H1 (cell line): ENCODE results near the gene ZIC5. TPM values are rescaled to one million over a fixed set of nuclear protein-coding genes. Genes with fewer than 3 reads are reported as not detected.

Source experiments
- CTCF ChIA-PET: fragments of 300-600 bp; sonication (Branson Sonifier 250); formaldehyde crosslinking; loops from one replicate; lab custom pipeline; 2021; ENCODE audit not compliant: partially characterized antibody; lab: Charles Lee
- POLR2A ChIA-PET: fragments of 300-600 bp; sonication (Branson Sonifier 250); formaldehyde crosslinking; loops from one replicate; lab custom pipeline; 2021; ENCODE audit warnings: inconsistent platforms; ENCODE audit not compliant: partially characterized antibody; lab: Charles Lee
- DNase-seq, 2 experiments: peaks; one replicate each; pipeline versions ENCODE4 v3.0.0 to v3.0.0-alpha.2; 2010 to 2022; ENCODE audit warnings: low spot score in 2 of 2, low read depth in 1 of 2, mixed read lengths in 1 of 2
- FAIRE-seq: peaks from 2 replicates; lab custom pipeline; 2011; peaks lifted over from hg19 to GRCh38; lab: Jason Lieb, UNC
- H2AFZ ChIP-seq: 2 replicates; pipeline ENCODE4 v1.8.1; 2012; ENCODE audit warnings: low read length, inconsistent platforms
- H2AK5ac ChIP-seq: 2 replicates; pipeline ENCODE4 v1.6.1; 2013; ENCODE audit warnings: low read depth, low read length
- H2BK120ac ChIP-seq: replicated peaks from 2 replicates; pipeline ENCODE3; 2013; ENCODE audit warnings: low read depth, low read length, inconsistent platforms
- H2BK12ac ChIP-seq: 2 replicates; pipeline ENCODE4 v1.6.1; 2013; ENCODE audit warnings: low read depth, low read length
- H2BK15ac ChIP-seq: 2 replicates; pipeline ENCODE4 v1.6.1; 2013; ENCODE audit warnings: low read length
- H2BK20ac ChIP-seq: 2 replicates; pipeline ENCODE4 v1.6.1; 2013; ENCODE audit warnings: low read length
- H2BK5ac ChIP-seq: 2 replicates; pipeline ENCODE4 v1.6.1; 2013; ENCODE audit warnings: low read depth, low read length
- H3K14ac ChIP-seq: 2 replicates; pipeline ENCODE4 v1.6.1; 2013; ENCODE audit warnings: inconsistent platforms; ENCODE audit not compliant: insufficient read length
- H3K18ac ChIP-seq: 2 replicates; pipeline ENCODE4 v1.6.1; 2013; ENCODE audit warnings: low read length; ENCODE audit errors: extremely low read depth
- H3K23ac ChIP-seq: 2 replicates; pipeline ENCODE4 v1.6.1; 2013; ENCODE audit warnings: inconsistent platforms; ENCODE audit not compliant: insufficient read length
- H3K23me2 ChIP-seq: 2 replicates; pipeline ENCODE4 v1.6.1; 2013; ENCODE audit warnings: low read depth, low read length
- H3K27ac ChIP-seq: 2 replicates; pipeline ENCODE4 v1.6.1; 2011; ENCODE audit warnings: low read depth, low read length, inconsistent platforms
- H3K27me3 ChIP-seq, 4 experiments: replicated peaks in 1 of 4; 1 replicate in 1 of 4; 2 replicates in 3 of 4; pipeline versions ENCODE4 v1.6.1 to v1.8.1; 2011 to 2013; ENCODE audit warnings: low read length in 3 of 4, mild to moderate bottlenecking in 3 of 4, inconsistent platforms in 2 of 4, mixed read lengths in 2 of 4, moderate library complexity in 1 of 4; ENCODE audit not compliant: control insufficient read depth in 3 of 4, insufficient read depth in 3 of 4; ENCODE audit errors: extremely low read depth in 1 of 4
- H3K36me3 ChIP-seq, 4 experiments: 2 replicates each; pipeline versions ENCODE4 v1.6.1 to v1.8.1; 2011 to 2013; ENCODE audit warnings: mild to moderate bottlenecking in 4 of 4, low read length in 3 of 4, moderate library complexity in 2 of 4, control low read depth in 1 of 4, inconsistent platforms in 1 of 4; ENCODE audit not compliant: insufficient read depth in 4 of 4, control insufficient read depth in 2 of 4
- H3K4ac ChIP-seq: replicated peaks from 2 replicates; pipeline ENCODE3; 2013; ENCODE audit warnings: low read length, low read depth, mixed read lengths, inconsistent platforms; ENCODE audit not compliant: insufficient read length
- H3K4me1 ChIP-seq, 4 experiments: replicated peaks in 1 of 4; 1 replicate in 1 of 4; 2 replicates in 3 of 4; pipeline versions ENCODE4 v1.6.1 to v1.8.1; 2011 to 2013; ENCODE audit warnings: low read length in 3 of 4, inconsistent platforms in 2 of 4, mixed read lengths in 1 of 4; ENCODE audit not compliant: insufficient read depth in 4 of 4, control insufficient read depth in 3 of 4
- H3K4me2 ChIP-seq, 2 experiments: 2 replicates each; pipeline versions ENCODE4 v1.6.1 to v1.8.1; 2011 to 2013; ENCODE audit warnings: low read depth in 2 of 2, low read length in 2 of 2, control low read depth in 1 of 2, inconsistent platforms in 1 of 2, mild to moderate bottlenecking in 1 of 2; ENCODE audit not compliant: insufficient read depth in 1 of 2
- H3K4me3 ChIP-seq, 4 experiments: fragments of 200-600, 300-600 bp in 1 of 4; sonication (generic), shearing (Covaris generic), sonication (Bioruptor Twin) in 1 of 4; 2 replicates each; pipeline versions ENCODE4 v1.5.1 to v1.8.1; 2011 to 2016; ENCODE audit warnings: low read length in 4 of 4, low read depth in 3 of 4, control low read depth in 2 of 4, inconsistent platforms in 2 of 4, mild to moderate bottlenecking in 2 of 4, mixed read lengths in 1 of 4, moderate library complexity in 1 of 4; ENCODE audit not compliant: insufficient read depth in 2 of 4; ENCODE audit errors: extremely low read depth in 1 of 4
- H3K56ac ChIP-seq: replicated peaks from 2 replicates; pipeline ENCODE3; 2013; ENCODE audit warnings: low read depth, mild to moderate bottlenecking, mixed read lengths, low read length, inconsistent platforms; ENCODE audit not compliant: insufficient read length
- H3K79me1 ChIP-seq: 2 replicates; pipeline ENCODE4 v1.6.1; 2013; ENCODE audit warnings: low read depth, low read length, control low read depth
- H3K79me2 ChIP-seq, 2 experiments: 2 replicates each; pipeline versions ENCODE4 v1.6.1 to v1.8.1; 2012 to 2013; ENCODE audit warnings: low read length in 2 of 2, mild to moderate bottlenecking in 2 of 2, inconsistent platforms in 1 of 2; ENCODE audit not compliant: insufficient read depth in 2 of 2, control insufficient read depth in 1 of 2
- H3K9ac ChIP-seq, 4 experiments: replicated peaks in 1 of 4; 1 replicate in 1 of 4; 2 replicates in 3 of 4; pipeline versions ENCODE4 v1.6.1 to v1.8.1; 2011 to 2013; ENCODE audit warnings: low read depth in 3 of 4, low read length in 3 of 4, control low read depth in 2 of 4, mild to moderate bottlenecking in 2 of 4, moderate library complexity in 2 of 4, inconsistent platforms in 1 of 4; ENCODE audit errors: extremely low read depth in 1 of 4
- H3K9me3 ChIP-seq, 2 experiments: 2 replicates each; pipeline versions ENCODE4 v1.6.1 to v1.8.1; 2012 to 2013; ENCODE audit warnings: mild to moderate bottlenecking in 2 of 2, moderate library complexity in 2 of 2, control low read depth in 1 of 2, inconsistent platforms in 1 of 2, low read depth in 1 of 2, low read length in 1 of 2, mixed read lengths in 1 of 2; ENCODE audit not compliant: insufficient read depth in 2 of 2
- H4K20me1 ChIP-seq, 2 experiments: replicated peaks in 1 of 2; 2 replicates each; pipeline versions ENCODE3 to v1.8.1; 2011 to 2013; ENCODE audit warnings: inconsistent platforms in 2 of 2, low read length in 2 of 2, mild to moderate bottlenecking in 1 of 2; ENCODE audit not compliant: insufficient read depth in 2 of 2, control insufficient read depth in 1 of 2
- H4K5ac ChIP-seq: 2 replicates; pipeline ENCODE4 v1.6.1; 2013; ENCODE audit warnings: low read length, low read depth, mixed read lengths, inconsistent platforms; ENCODE audit not compliant: insufficient read length
- H4K8ac ChIP-seq: 2 replicates; pipeline ENCODE4 v1.8.0; 2013; ENCODE audit warnings: mild to moderate bottlenecking, moderate library complexity, low read length, inconsistent platforms; ENCODE audit not compliant: insufficient read depth; ENCODE audit errors: extremely low read depth
- H4K91ac ChIP-seq: replicated peaks from 2 replicates; pipeline ENCODE3; 2013; ENCODE audit warnings: low read length, mixed read lengths, inconsistent platforms; ENCODE audit not compliant: insufficient read length
- ASH2L ChIP-seq: fragments of 200-600, 300-600 bp; sonication (generic); IDR thresholded peaks from one replicate; pipeline ENCODE4 v1.7.1; 2017; ENCODE audit warnings: low read length
- CTBP2 ChIP-seq: IDR thresholded peaks from 2 replicates; pipeline ENCODE4 v1.7.0; 2011; ENCODE audit warnings: borderline replicate concordance, mild to moderate bottlenecking, moderate library complexity, mixed read lengths, low read length; ENCODE audit not compliant: insufficient read depth, insufficient read length
- E2F6 ChIP-seq: IDR thresholded peaks from 2 replicates; pipeline ENCODE4 v1.6.1; 2012; ENCODE audit warnings: inconsistent platforms
- EGR1 ChIP-seq: IDR thresholded peaks from 2 replicates; pipeline ENCODE4 v1.6.1; 2011; ENCODE audit warnings: low read depth, low read length, borderline replicate concordance
- EZH2 ChIP-seq: fragments of 200-600 bp; sonication (generic); IDR thresholded peaks from 2 replicates; pipeline ENCODE4 v1.7.1; 2012; ENCODE audit warnings: low read depth, mild to moderate bottlenecking, moderate library complexity, low read length, inconsistent platforms; ENCODE audit not compliant: severe bottlenecking
- KDM1A ChIP-seq: fragments of 200-600, 300-600 bp; sonication (generic); IDR thresholded peaks from 2 replicates; pipeline ENCODE4 v1.7.1; 2016; ENCODE audit warnings: mild to moderate bottlenecking, low read length, borderline replicate concordance
- PHF8 ChIP-seq: fragments of 200-600 bp; sonication (generic); conservative IDR thresholded peaks from 2 replicates; pipeline ENCODE4 v1.7.1; 2012; ENCODE audit warnings: low read depth, mild to moderate bottlenecking, inconsistent platforms, low read length, moderate library complexity
- POLR2A ChIP-seq, 2 experiments: IDR thresholded peaks; 1 replicate in 1 of 2; 2 replicates in 1 of 2; pipeline ENCODE4 v1.6.1; 2011; ENCODE audit warnings: low read depth in 2 of 2, low read length in 2 of 2, mild to moderate bottlenecking in 2 of 2; ENCODE audit errors: control extremely low read depth in 1 of 2
- RBBP5 ChIP-seq: IDR thresholded peaks from 2 replicates; pipeline ENCODE4 v1.7.1; 2012; ENCODE audit warnings: low read depth, mild to moderate bottlenecking, inconsistent platforms, low read length, moderate library complexity, borderline replicate concordance
- SUZ12 ChIP-seq: fragments of 200-600 bp; sonication (generic); IDR thresholded peaks from 2 replicates; pipeline ENCODE4 v1.6.1; 2012; ENCODE audit warnings: mild to moderate bottlenecking, inconsistent platforms, low read length, moderate library complexity, mixed read lengths
- TAF7 ChIP-seq: optimal IDR thresholded peaks from 2 replicates; pipeline ENCODE3; 2011; ENCODE audit warnings: low read depth, mild to moderate bottlenecking, inconsistent platforms, low read length, moderate library complexity, borderline replicate concordance
- WGBS, 2 experiments: shearing (Covaris generic) in 1 of 2; methylation state at CpG; one replicate each; pipeline versions ENCODE4 v1.1.6 to v1.1.7; 2013 to 2015; ENCODE audit warnings: low lambda C conversion rate in 2 of 2, mixed read lengths in 2 of 2, inconsistent platforms in 1 of 2, low coverage in 1 of 2, missing lambda C conversion rate in 1 of 2; ENCODE audit not compliant: insufficient replicate concordance in 2 of 2, insufficient coverage in 1 of 2, insufficient read length in 1 of 2; ENCODE audit errors: extremely low coverage in 1 of 2, missing lambda C conversion rate in 1 of 2; 5-methylcytosine and 5-hydroxymethylcytosine counted together
- polyA plus RNA-seq, 7 experiments: library from polyadenylated mRNA; depleted of rRNA in 3 of 7; stranded (reverse) in 5 of 7; unstranded in 2 of 7; fragments of >200 nt in 5 of 7; fragments of 200-250 nt in 2 of 7; gene quantifications; 1 replicate in 5 of 7; 2 replicates in 1 of 7; 4 replicates in 1 of 7; pipeline versions ENCODE4 v1.2.1 to v1.2.3, GENCODE V29; 2011 to 2013; ENCODE audit warnings: missing spikeins in 2 of 7, mixed read lengths in 2 of 7
- total RNA-seq: library from RNA; stranded (reverse); fragmentation: NEBNext Ultra II Directional; extraction: Animal tissue kit (Norgen Biotek cat#: 25700); gene quantifications from 2 replicates; pipeline ENCODE4 v1.2.1, GENCODE V29; 2021

The ZIC5 gene
- total and polyA plus RNA-seq, 2 of the 8 experiments (the other 6 are each of a cell fraction or from before 2014, with no cell fraction given): 14.2 to 52.7 TPM

- H3K23ac ChIP-seq: no peak overlapping the region
- peak; percentile 9 for TF ChIP-seq CTBP2
- TF ChIP-seq RBBP5: peak; percentile 87
- TF ChIP-seq TAF7: no peak
- no peak for TF ChIP-seq KDM1A
- peak; percentile 92 for TF ChIP-seq ASH2L
- TF ChIP-seq EGR1: 0 out of 2 replicates have a peak, but pooled peaks have one; percentile 5
- TF ChIP-seq EZH2: peak; percentile 21
- TF ChIP-seq SUZ12: peak; percentile 31; the same call in 1 of the 2 replicates
- peak; percentile 49; the same call in 1 of the 2 replicates for TF ChIP-seq E2F6
- peak; percentile 61 for TF ChIP-seq PHF8
- peak in 1 of 2 experiments; percentile 41; a peak in 1 of 3 replicates for TF ChIP-seq POLR2A (IDR thresholded peaks at IDR 0.05; ENCODE audit: control extremely low read depth in 1 of 2, low read depth in 2 of 2, low read length in 2 of 2)
- peak overlapping the region; percentile 81 for H4K5ac ChIP-seq
- H3K36me3 ChIP-seq: no peaks in the 10 kb centered on the region
- H3K4me2 ChIP-seq: peak overlapping the region; percentile 77 to 90
- no peak for DNase-seq
- H3K79me1 ChIP-seq: no peaks in the 10 kb centered on the region
- peak overlapping the region; percentile 70 for H2BK120ac ChIP-seq
- peak overlapping the region; percentile 30 to 65 (median 50); a peak in 7 of 8 replicates for H3K4me3 ChIP-seq
- no peak overlapping the region for H3K4ac ChIP-seq
- H3K18ac ChIP-seq: peak overlapping the region; percentile 89
- H2BK20ac ChIP-seq: no peak overlapping the region
- H2BK15ac ChIP-seq: no peak overlapping the region
- no peaks in the 10 kb centered on the region for H4K20me1 ChIP-seq
- H3K14ac ChIP-seq: no peak overlapping the region
- H4K91ac ChIP-seq: no peak overlapping the region
- H3K23me2 ChIP-seq: peaks cover 12% of the 10 kb centered on the region; the same call in 1 of the 2 replicates
- peak overlapping the region in 2 of 4 experiments; percentile 39 to 50; a peak in 4 of 7 replicates for H3K9ac ChIP-seq
- H3K9me3 ChIP-seq: no peaks in the 10 kb centered on the region
- H2AK5ac ChIP-seq: no peak overlapping the region
- CTCF ChIA-PET: interaction anchor here (0.5 kb wide), 1 partner anchor 513 kb away, joined by 3 read pairs; no protein-coding TSS in a partner anchor
- H3K4me1 ChIP-seq: peaks cover 6 to 24% (median 14%) of the 10 kb centered on the region in 4 experiments
- H2BK12ac ChIP-seq: peak overlapping the region; percentile 94; the same call in 1 of the 2 replicates
- WGBS, 2 experiments: 25% methylated on average over 31 of the region's 40 CpGs; no CpG with 5 or more reads in 1 of the 2 experiments
- H3K79me2 ChIP-seq: no peaks in the 10 kb centered on the region
- no peak overlapping the region for H3K27ac ChIP-seq
- H2BK5ac ChIP-seq: peak overlapping the region; percentile 35; the same call in 1 of the 2 replicates
- peaks cover 6 to 42% (median 24%) of the 10 kb centered on the region in 4 experiments; a peak in 6 of 7 replicates for H3K27me3 ChIP-seq
- FAIRE-seq: no peak
- POLR2A ChIA-PET: interaction anchor here (0.9 to 10.0 kb wide), 3 partner anchors 15 to 42 kb away, joined by 3 to 145 read pairs (median 3); partner anchors contain the start of gene ZIC2
- H2AFZ ChIP-seq: no peak overlapping the region
- peak overlapping the region; percentile 95; the same call in 1 of the 2 replicates for H4K8ac ChIP-seq
- no peak overlapping the region for H3K56ac ChIP-seq
These were observed 26.2 kb upstream of the ZIC5 start for GRCh38 chr13:99997702-99998214.
